KMS-11 (cell line): ENCODE data around the gene DAAM2.

Source experiments
- H2AFZ ChIP-seq: fragments of 200-600 bp; sonication (generic); 2 replicates; pipeline ENCODE4 v1.6.1; 2016; ENCODE audit warnings: antibody characterized with exemption, mixed run types, low read depth
- H3K27ac ChIP-seq: fragments of 200-600 bp; sonication (generic); 2 replicates; pipeline ENCODE4 v1.6.1; 2016; ENCODE audit warnings: mild to moderate bottlenecking, mixed run types
- H3K27me3 ChIP-seq: fragments of 200-600 bp; sonication (generic); 2 replicates; pipeline ENCODE4 v1.6.1; 2017; ENCODE audit warnings: mild to moderate bottlenecking, low read depth, mixed run types, moderate library complexity; ENCODE audit not compliant: insufficient read depth
- H3K36me3 ChIP-seq: fragments of 200-600 bp; sonication (generic); 2 replicates; pipeline ENCODE4 v1.6.1; 2017; ENCODE audit warnings: mild to moderate bottlenecking, mixed run types; ENCODE audit not compliant: insufficient read depth
- H3K4me1 ChIP-seq: fragments of 200-600 bp; sonication (generic); 2 replicates; pipeline ENCODE4 v1.6.1; 2016; ENCODE audit warnings: mild to moderate bottlenecking, low read depth, mixed run types; ENCODE audit not compliant: poor library complexity, severe bottlenecking
- H3K4me2 ChIP-seq: fragments of 200-600 bp; sonication (generic); 2 replicates; pipeline ENCODE4 v1.7.0; 2016; ENCODE audit warnings: mild to moderate bottlenecking, mixed run types
- H3K4me3 ChIP-seq: fragments of 200-600 bp; sonication (generic); IDR thresholded peaks from 2 replicates; pipeline ENCODE4 v1.6.1; 2017; ENCODE audit warnings: low read depth, low read length, mixed read lengths; ENCODE audit not compliant: insufficient read depth
- H3K79me2 ChIP-seq: fragments of 200-600 bp; sonication (generic); 2 replicates; pipeline ENCODE4 v1.6.1; 2016; ENCODE audit warnings: low read depth, mixed run types; ENCODE audit not compliant: insufficient read depth
- H3K9ac ChIP-seq: fragments of 200-600 bp; sonication (generic); 2 replicates; pipeline ENCODE4 v1.6.1; 2016; ENCODE audit warnings: mild to moderate bottlenecking, mixed run types
- H4K20me1 ChIP-seq: fragments of 200-600 bp; sonication (generic); 2 replicates; pipeline ENCODE4 v1.6.1; 2016; ENCODE audit warnings: mild to moderate bottlenecking, mixed run types; ENCODE audit not compliant: insufficient read depth
- CTCF ChIP-seq: fragments of 200-600 bp; sonication (generic); conservative IDR thresholded peaks from 2 replicates; pipeline ENCODE4 v1.6.1; 2017; ENCODE audit warnings: low read depth, mild to moderate bottlenecking, antibody characterized with exemption, low read length, moderate library complexity, mixed read lengths

The DAAM2 gene

GRCh38 chr6:39791850-39792539 is at the start of gene DAAM2:
Gene DAAM2, plus strand, starts transcription at chr6:39792376. Its CDS starts 63,927 bp downstream, at chr6:39856303.
- Histone ChIP-seq H2AFZ (no peak within 1 kb of the TSS), H3K4me1 (no peaks in the 10 kb centered on the region), H3K79me2 (no peaks in the 10 kb centered on the region), H3K36me3 (no peaks in the 10 kb centered on the region), H3K9ac (no peak within 1 kb of the TSS), H3K4me3 (no peak within 1 kb of the TSS), H4K20me1 (no peaks in the 10 kb centered on the region), H3K27ac (no peak within 1 kb of the TSS), H3K4me2 (no peak within 1 kb of the TSS), H3K27me3 (no peaks in the 10 kb centered on the region)
- TF ChIP-seq CTCF, result no peak

GRCh38 chr6:39746795-39747194 is 45.4 kb upstream of the DAAM2 start:
- Histone ChIP-seq H2AFZ (no peak overlapping the region), H3K4me2 (no peak overlapping the region), H3K4me3 (no peak overlapping the region), H3K4me1 (no peaks in the 10 kb centered on the region), H3K36me3 (no peaks in the 10 kb centered on the region), H3K27ac (no peak overlapping the region), H3K79me2 (no peaks in the 10 kb centered on the region), H4K20me1 (no peaks in the 10 kb centered on the region), H3K9ac (no peak overlapping the region), H3K27me3 (no peaks in the 10 kb centered on the region)
- no peak for TF ChIP-seq CTCF

GRCh38 chr6:39752835-39753724 is 39.1 kb upstream of the DAAM2 start:
- no peaks in the 10 kb centered on the region for H3K36me3 ChIP-seq
- H3K9ac ChIP-seq, result no peak overlapping the region
- H3K27ac ChIP-seq, result no peak overlapping the region
- no peaks in the 10 kb centered on the region for H3K4me1 ChIP-seq
- H3K4me2 ChIP-seq, result no peak overlapping the region
- H4K20me1 ChIP-seq, result no peaks in the 10 kb centered on the region
- H2AFZ ChIP-seq, result no peak overlapping the region
- TF ChIP-seq CTCF, result no peak
- no peaks in the 10 kb centered on the region for H3K27me3 ChIP-seq
- H3K79me2 ChIP-seq, result no peaks in the 10 kb centered on the region
- H3K4me3 ChIP-seq, result no peak overlapping the region

DNA sequence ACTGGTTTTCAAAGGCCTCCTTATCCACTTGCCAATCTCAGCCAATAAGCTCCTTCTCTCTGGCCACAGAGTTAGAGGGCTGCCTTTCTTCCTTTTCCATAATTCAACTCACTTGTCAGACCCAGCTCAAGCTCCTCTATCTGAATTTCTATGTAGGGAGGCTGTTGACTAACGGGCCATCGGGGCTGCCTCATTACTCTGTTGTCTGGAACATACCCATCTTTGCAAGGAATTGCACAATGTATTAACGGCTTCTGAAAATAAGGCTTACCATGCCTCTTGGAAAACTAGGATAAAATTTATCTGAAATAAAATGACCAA is 38.5 kb upstream of the DAAM2 start:
- Histone ChIP-seq H3K4me3 (no peak overlapping the region), H3K27me3 (no peaks in the 10 kb centered on the region), H3K4me1 (no peaks in the 10 kb centered on the region), H3K9ac (no peak overlapping the region), H3K79me2 (no peaks in the 10 kb centered on the region), H3K36me3 (no peaks in the 10 kb centered on the region), H3K27ac (no peak overlapping the region), H2AFZ (no peak overlapping the region), H3K4me2 (no peak overlapping the region), H4K20me1 (no peaks in the 10 kb centered on the region)
- TF ChIP-seq CTCF, result no peak
